Measurements from ENCODE around the gene GTF2IRD2.
"Not testable (repeated sequence)": the region's sequence is repeated elsewhere in the genome, so short reads cannot be mapped to it uniquely, and the experiment has no call there.

Gene GTF2IRD2

GRCh38 chr7:74788369-74789150, 62.8 kb downstream of the GTF2IRD2 start:
- DNase-seq (ENCODE audit: low read depth, low spot score) = not testable (repeated sequence)

DNA sequence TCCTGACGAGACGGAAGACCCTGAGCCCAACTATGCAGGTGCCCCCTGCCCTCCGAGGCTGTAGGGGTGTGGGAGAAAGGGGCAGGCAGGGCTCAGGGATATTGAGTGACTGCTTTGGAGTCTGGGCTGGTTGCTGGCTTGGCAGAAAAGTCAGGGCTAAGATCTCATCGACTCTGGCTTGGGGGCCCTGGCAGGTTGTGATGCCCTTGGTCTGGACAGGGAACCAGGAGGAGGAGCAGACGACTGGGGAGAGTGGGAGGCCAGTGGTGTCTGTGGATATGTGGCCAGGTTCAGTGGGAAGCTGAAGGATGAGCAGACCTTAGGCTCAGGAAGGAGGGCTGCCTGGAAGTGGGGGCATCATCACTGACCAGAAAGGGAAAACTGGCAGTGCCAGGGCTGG, 67.8 kb downstream of the GTF2IRD2 start:
- not testable (repeated sequence) for DNase-seq (ENCODE audit: low read depth, low spot score)

GRCh38 chr7:74781746-74782145, 69.7 kb downstream of the GTF2IRD2 start:
- DNase-seq (ENCODE audit: low read depth, low spot score) = not testable (repeated sequence)

- DNase-seq (ENCODE audit: low read depth, low spot score) = not testable (repeated sequence)
Observed at GRCh38 chr7:74779053-74779452, 72.4 kb downstream of the GTF2IRD2 start.

DNA sequence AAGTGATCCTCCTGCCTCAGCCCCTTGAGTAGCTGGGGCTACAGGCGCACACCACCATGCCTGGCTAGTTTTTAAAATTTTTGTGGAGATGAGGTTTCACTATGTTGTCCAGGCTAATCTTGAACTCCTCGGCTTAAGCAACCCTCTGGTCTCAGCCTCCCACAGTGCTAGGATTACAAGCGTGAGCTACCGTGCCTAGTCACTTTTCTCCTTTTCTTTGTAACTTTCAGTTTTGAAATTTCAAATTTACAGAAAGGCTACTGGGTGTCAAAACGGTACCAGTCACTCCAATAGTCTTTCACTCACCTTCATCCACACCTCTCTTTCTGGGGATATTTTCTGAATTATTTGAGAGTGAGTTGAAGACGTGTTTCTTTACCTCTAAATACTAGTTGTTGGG, 76.3 kb downstream of the GTF2IRD2 start:
- not testable (repeated sequence) for DNase-seq (ENCODE audit: low read depth, low spot score)

DNA sequence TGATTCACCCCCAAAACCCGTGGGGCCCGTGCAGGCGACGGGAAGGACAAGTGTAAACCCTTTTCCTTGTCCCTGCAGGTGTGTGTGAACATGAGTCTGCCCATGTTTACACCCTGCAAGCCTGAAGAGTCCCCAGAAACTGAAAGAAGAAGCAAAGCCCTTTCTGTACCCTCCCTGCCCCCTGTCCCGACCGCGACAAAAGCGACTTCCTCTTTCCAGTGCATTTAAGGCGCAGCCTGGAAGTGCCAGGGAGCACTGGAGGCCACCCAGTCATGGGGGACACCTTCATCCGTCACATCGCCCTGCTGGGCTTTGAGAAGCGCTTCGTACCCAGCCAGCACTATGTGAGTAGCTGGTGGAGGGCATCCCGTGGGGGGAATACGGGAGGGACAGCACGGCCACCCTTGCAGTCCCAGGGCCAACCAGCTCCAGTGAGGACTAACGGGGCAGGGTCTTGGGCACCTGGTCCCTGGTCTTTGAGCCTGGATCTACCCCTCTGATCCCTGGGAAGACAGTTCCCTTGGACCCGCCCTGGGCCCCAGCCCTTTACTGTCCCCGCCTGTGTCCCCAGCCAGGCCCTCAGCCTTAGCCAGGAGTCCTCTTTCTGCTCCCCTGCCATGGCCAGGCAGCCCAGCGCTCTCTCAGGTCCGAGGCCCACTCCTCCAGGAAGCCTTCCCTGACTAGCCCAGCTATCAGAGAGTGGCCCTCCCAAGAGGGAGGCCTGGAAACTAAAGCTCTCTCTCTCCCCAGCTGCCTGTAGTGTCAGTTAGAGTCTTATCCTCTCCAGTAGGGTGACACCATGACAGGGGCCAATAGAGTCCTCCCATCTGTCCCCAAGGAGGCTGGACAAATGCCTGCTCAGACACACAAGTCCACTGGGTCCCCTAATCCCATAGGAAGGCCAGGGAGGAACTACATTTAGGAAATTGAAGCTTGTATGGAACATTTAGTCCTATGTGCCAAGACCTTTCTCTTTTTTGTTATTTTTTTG, 77.3 kb downstream of the GTF2IRD2 start, which contains the start of gene NCF1:
NCF1 (plus strand) TSS at position 252 of the 991 bp plus-strand sequence; CDS start at position 273, 21 bp downstream.
- DNase-seq (ENCODE audit: low read depth, low spot score) = not testable (repeated sequence)

DNA sequence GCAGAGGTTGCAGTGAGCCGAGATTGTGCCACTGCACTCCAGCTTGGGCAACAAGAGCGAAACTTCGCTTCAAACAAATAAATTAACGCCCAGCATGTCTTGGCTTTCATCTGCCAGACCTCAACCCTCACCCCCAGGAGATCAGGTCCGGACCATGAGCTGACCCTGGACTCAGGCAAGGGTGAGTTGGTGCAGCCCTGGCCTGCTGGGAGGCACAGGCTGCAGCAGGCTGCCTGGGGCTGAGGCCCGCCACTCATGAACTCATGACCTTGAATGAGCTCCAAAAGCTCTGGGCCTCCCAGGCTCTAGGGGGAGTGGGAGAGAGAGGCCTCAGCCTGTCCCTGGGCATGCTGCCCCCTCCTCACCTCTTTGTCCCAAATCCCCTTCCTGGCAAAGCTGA, 79.3 kb downstream of the GTF2IRD2 start:
- not testable (repeated sequence) for DNase-seq (ENCODE audit: low read depth, low spot score)

DNA sequence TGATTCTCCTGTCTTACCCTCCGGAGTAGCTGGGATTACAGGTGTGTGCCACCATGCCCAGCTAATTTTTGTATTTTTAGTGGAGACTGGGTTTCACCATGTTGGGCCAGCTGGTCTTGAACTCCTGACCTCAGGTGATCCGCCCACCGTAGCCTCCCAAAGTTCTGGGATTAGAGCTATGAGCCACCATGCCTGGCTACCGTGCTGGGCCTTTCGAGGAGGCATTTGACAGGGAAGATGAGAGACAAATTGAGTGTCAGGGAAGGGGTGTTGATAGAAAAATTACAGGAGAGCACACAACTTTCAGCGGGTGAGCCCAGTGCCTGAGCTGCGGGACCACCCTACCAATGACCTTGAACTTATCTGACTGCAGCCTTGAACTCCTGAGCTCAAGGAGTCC, 81.3 kb downstream of the GTF2IRD2 start:
- not testable (repeated sequence) for DNase-seq (ENCODE audit: low read depth, low spot score)

DNA sequence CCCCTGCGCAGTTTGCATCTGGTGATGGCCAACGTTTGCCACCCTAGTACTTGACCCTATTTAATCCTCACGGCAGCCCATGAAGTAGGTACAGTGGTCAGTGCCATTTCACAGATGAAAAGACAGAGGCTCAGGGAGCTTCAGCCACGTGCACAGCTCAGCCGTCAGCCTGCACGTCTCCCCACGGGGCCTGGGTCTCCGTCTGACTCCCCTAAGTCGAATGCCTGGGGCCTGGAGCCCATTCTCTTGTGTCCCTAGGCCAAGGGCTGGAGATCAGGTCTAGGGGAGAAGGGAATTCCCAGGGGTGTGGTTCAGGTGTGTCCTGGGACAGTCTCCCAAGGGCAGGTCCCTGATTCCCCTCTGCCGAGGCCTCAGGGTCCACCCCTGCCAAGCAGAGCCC, 84.4 kb downstream of the GTF2IRD2 start:
- DNase-seq (ENCODE audit: low read depth, low spot score) = not testable (repeated sequence)

- not testable (repeated sequence) for DNase-seq (ENCODE audit: low read depth, low spot score)
Observed at GRCh38 chr7:74766509-74766908, 84.9 kb downstream of the GTF2IRD2 start.

DNA sequence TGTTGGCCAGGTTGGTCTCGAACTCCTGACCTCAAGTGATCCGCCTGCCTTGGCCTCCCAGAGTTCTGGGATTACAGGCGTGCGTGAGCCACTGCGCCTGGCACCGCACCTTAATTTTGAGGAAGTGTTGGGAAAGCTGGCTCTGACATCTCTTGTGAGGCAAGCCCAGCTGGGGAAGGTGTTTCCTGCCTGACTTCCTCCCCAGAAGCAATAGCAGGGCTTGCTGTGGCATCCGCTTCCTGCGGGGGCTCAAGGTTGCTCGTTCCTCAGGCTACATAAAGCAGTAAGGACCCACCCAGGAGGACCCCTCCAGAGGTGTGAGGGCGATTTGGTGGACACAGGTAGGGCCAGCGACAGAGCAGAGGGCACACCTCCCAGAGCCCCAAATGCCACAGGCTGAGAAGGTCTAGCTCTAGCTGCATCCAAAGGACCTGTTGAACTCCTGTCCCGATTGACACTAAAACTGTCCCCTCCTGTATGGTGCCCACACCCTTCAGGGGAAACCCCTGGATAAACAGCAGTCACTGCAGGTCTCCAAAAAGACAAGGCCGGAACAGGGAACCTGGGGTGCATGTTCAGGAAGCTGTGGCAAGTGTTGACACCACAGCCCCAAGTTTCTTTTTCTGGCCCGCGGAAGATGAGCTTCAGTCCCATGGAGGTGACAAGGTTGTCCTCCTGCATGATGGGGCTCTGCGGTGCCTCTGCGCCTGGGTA, 86.0 kb downstream of the GTF2IRD2 start:
- not testable (repeated sequence) for DNase-seq (ENCODE audit: low read depth, low spot score)

DNA sequence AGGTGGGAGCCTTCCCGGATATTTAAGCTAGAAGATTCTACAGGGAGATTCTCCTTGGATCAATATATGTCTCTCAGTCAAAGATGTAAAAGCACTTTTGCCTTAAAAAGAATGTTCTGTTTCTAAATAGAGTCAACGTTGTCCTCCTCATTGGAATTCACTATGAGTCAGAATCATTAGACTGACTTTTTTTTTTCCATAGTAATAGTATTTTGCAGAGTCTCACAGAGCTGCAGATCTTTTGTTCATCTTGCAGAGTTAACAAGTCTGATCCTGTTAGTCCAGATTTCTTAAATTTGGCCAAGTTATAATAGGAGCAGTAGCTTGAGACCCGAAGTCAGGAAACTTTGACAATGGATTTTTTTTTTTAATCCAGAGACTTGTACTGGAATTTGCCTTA, 92.4 kb downstream of the GTF2IRD2 start:
- not testable (repeated sequence) for DNase-seq (ENCODE audit: low read depth, low spot score)

- not testable (repeated sequence) for DNase-seq (ENCODE audit: low read depth, low spot score)
Observed at GRCh38 chr7:74758268-74758667, 93.1 kb downstream of the GTF2IRD2 start.

DNA sequence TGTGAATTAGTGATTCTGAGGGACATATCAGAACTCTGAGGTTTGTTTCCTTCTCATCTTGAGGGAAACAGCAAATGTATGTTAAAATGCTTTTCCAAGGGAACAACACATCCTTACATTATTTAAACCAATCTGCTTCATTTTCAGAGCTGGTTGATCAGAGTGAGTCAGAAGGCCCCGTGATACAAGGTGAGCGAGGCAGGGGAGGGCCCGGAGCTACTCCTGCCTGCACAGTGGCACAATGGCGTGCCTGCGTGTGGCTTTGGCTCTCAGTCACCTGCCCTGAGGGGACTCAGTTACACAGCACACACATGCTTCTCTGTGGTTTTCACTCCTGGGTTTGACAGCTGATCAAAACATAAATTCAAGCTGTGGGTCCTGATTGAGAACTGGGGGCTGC, 94.7 kb downstream of the GTF2IRD2 start:
- not testable (repeated sequence) for DNase-seq (ENCODE audit: low read depth, low spot score)

GRCh38 chr7:74753921-74754482, 97.4 kb downstream of the GTF2IRD2 start:
- not testable (repeated sequence) for DNase-seq (ENCODE audit: low read depth, low spot score)
